Endothelial cell (in vitro differentiated cells): ENCODE results near the gene NEUROD4. TPM values are rescaled to one million over a fixed set of nuclear protein-coding genes. Genes with fewer than 3 reads are reported as not detected.

ENCODE experiments used
- DNase-seq: peaks from one replicate; pipeline ENCODE4 v3.0.0; 2021; ENCODE audit warnings: low spot score
- H3K27ac Mint-ChIP-seq: one replicate; pipeline ENCODE4 v1.8.0; 2021; ENCODE audit warnings: mixed read lengths, inconsistent platforms; ENCODE audit not compliant: unreplicated experiment
- H3K27me3 Mint-ChIP-seq: one replicate; pipeline ENCODE4 v1.8.0; 2021; ENCODE audit warnings: mild to moderate bottlenecking, moderate library complexity, mixed read lengths, inconsistent platforms; ENCODE audit not compliant: unreplicated experiment
- H3K36me3 Mint-ChIP-seq: one replicate; pipeline ENCODE4 v1.8.0; 2021; ENCODE audit warnings: mild to moderate bottlenecking, low read depth, mixed read lengths, inconsistent platforms; ENCODE audit not compliant: unreplicated experiment
- H3K4me1 Mint-ChIP-seq: one replicate; pipeline ENCODE4 v1.8.0; 2021; ENCODE audit warnings: mild to moderate bottlenecking, mixed read lengths, inconsistent platforms; ENCODE audit not compliant: unreplicated experiment
- H3K4me3 Mint-ChIP-seq: one replicate; pipeline ENCODE4 v1.8.0; 2021; ENCODE audit warnings: mild to moderate bottlenecking, mixed read lengths, inconsistent platforms; ENCODE audit not compliant: unreplicated experiment
- H3K9me3 Mint-ChIP-seq: one replicate; pipeline ENCODE4 v1.8.0; 2021; ENCODE audit warnings: mixed read lengths, inconsistent platforms; ENCODE audit not compliant: unreplicated experiment
- total RNA-seq: library from RNA; stranded (reverse); fragmentation: NEBNext Ultra II Directional; extraction: Animal tissue kit (Norgen Biotek cat#: 25700); gene quantifications from one replicate; pipeline ENCODE4 v1.2.1, GENCODE V29; 2021; ENCODE audit not compliant: unreplicated experiment
- TF ChIP-seq, protein P1 (sequence below): fragments of 200-600 bp; sonication (generic); IDR thresholded peaks from one replicate; pipeline ENCODE4 v1.5.0; 2021; ENCODE audit warnings: antibody characterized with exemption; ENCODE audit not compliant: unreplicated experiment

Gene NEUROD4
- total RNA-seq, 1 donor from 2014 or later = not detected

DNA sequence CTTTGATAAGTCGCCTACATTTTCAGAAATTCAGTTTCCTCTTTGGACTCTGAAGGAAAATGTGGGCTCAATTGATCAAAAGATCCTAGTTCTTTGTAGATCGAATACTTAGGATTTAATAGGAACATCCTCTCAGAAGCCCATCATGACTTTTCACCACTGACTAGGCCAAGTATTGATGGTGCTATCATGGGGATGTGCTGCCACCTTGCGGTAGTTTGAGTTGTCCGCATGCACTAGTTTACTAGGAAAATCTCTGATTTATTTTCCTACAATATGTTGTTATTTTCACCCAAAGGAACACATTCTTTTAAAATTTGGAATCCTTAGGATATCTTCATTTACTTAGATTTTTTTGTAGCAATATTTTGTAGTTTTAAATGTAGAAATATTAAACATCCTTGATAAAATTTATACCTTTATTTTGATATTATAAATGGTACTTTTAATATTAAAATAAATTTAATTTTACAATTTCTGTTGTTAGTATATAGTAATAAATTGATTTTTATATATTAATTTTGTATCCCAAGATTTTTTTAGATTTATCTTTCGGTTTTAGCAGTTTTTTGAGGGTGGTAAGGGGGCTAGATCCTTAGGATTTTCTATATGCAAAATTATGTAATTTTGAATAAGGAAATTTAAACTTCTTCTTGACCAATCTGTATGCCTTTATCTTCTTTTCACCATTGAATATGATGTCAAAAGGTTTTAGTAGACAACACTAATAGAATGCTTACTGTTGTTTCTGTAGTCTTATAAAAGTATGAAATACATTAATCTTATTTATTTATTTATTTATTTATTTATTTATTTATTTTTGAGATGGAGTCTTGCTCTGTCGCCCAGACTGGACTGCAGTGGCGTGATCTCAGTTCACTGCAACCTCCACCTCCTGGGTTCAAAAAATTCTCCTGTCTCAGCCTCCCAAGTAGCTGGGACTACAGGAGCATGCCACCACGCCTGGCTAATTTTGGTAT lies 53.6 kb downstream of the NEUROD4 start:
- Mint-ChIP-seq H3K4me3 (no peak overlapping the region), H3K27ac (no peak overlapping the region), H3K4me1 (no peaks in the 10 kb centered on the region)

DNA sequence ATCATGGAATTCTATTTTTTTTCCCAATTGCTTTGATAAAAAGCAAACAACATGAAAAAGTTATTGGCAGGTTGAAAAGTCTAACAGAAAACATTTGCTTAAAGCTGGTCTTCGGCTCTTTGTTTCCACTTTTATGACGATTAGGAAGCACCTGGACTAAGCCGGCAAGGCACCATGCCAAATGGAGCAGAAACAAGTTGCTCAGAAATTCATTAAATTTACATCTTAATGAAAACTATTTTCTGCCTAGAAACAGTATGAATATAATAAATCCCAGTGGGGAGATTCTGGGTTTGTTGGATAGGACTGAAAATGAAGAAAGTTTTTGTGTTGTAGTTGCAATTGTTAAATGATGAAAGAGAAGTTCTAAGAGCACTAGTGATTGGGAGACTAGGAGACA lies 55.0 kb downstream of the NEUROD4 start:
- peaks cover 2% of the 10 kb centered on the region for H3K27me3 Mint-ChIP-seq
- TF ChIP-seq, protein P1, sequence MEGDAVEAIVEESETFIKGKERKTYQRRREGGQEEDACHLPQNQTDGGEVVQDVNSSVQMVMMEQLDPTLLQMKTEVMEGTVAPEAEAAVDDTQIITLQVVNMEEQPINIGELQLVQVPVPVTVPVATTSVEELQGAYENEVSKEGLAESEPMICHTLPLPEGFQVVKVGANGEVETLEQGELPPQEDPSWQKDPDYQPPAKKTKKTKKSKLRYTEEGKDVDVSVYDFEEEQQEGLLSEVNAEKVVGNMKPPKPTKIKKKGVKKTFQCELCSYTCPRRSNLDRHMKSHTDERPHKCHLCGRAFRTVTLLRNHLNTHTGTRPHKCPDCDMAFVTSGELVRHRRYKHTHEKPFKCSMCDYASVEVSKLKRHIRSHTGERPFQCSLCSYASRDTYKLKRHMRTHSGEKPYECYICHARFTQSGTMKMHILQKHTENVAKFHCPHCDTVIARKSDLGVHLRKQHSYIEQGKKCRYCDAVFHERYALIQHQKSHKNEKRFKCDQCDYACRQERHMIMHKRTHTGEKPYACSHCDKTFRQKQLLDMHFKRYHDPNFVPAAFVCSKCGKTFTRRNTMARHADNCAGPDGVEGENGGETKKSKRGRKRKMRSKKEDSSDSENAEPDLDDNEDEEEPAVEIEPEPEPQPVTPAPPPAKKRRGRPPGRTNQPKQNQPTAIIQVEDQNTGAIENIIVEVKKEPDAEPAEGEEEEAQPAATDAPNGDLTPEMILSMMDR = no peak
- no peaks in the 10 kb centered on the region for H3K9me3 Mint-ChIP-seq
- H3K27ac Mint-ChIP-seq = no peak overlapping the region
- no peak for DNase-seq
- H3K36me3 Mint-ChIP-seq = no peaks in the 10 kb centered on the region
- no peaks in the 10 kb centered on the region for H3K4me1 Mint-ChIP-seq
- no peak overlapping the region for H3K4me3 Mint-ChIP-seq

More for the DNA sequence above, 53.6 kb downstream of the NEUROD4 start:
- H3K9me3 Mint-ChIP-seq = no peaks in the 10 kb centered on the region
- TF ChIP-seq, protein P1 = peak; percentile 98
- H3K27me3 Mint-ChIP-seq = peaks cover 2% of the 10 kb centered on the region
- peak; percentile 76 for DNase-seq
- no peaks in the 10 kb centered on the region for H3K36me3 Mint-ChIP-seq

Other genes with a start within 250 kb of the NEUROD4 start
- 15.4 TPM for gene MUCL1, start 165.5 kb upstream of the NEUROD4 start, total RNA-seq
- gene TESPA1, start 35.2 kb upstream of the NEUROD4 start, total RNA-seq = 0.95 TPM
- gene OR9K2, start 106.4 kb downstream of the NEUROD4 start, total RNA-seq = not detected
- gene OR10A7, start 201.1 kb downstream of the NEUROD4 start, total RNA-seq = not detected
- not detected for gene OR6C74, start 224.6 kb downstream of the NEUROD4 start, total RNA-seq